ENCODE measurements around the gene ZDHHC3.

GRCh38 chr3:44948239-44948638 is 27.7 kb downstream of the ZDHHC3 start:
- no peak for TF ChIP-seq EZH2 (IDR thresholded peaks at IDR 0.05; ENCODE audit: borderline replicate concordance, low read length)
- TF ChIP-seq, protein P1, sequence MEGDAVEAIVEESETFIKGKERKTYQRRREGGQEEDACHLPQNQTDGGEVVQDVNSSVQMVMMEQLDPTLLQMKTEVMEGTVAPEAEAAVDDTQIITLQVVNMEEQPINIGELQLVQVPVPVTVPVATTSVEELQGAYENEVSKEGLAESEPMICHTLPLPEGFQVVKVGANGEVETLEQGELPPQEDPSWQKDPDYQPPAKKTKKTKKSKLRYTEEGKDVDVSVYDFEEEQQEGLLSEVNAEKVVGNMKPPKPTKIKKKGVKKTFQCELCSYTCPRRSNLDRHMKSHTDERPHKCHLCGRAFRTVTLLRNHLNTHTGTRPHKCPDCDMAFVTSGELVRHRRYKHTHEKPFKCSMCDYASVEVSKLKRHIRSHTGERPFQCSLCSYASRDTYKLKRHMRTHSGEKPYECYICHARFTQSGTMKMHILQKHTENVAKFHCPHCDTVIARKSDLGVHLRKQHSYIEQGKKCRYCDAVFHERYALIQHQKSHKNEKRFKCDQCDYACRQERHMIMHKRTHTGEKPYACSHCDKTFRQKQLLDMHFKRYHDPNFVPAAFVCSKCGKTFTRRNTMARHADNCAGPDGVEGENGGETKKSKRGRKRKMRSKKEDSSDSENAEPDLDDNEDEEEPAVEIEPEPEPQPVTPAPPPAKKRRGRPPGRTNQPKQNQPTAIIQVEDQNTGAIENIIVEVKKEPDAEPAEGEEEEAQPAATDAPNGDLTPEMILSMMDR (IDR thresholded peaks at IDR 0.05; ENCODE audit: low read length), result no peak

All from OCI-LY1 (cell line).